Endothelial cell of umbilical vein (primary cell): Measurements from ENCODE around the gene DHX35. TPM values are rescaled to one million over a fixed set of nuclear protein-coding genes. Genes with fewer than 3 reads are reported as not detected.

Source experiments
- BruUV-seq: library from RNA; stranded (reverse); fragments of 400-500 nt; replicated peaks from 2 replicates; lab custom pipeline; 2021; lab: Mats Ljungman, UMichigan
- CTCF ChIA-PET: fragments of 300-600, 350-600 bp; sonication (Branson Sonifier 250); formaldehyde crosslinking; loops from one replicate; lab custom pipeline; 2021; ENCODE audit warnings: antibody characterized with exemption, inconsistent platforms; lab: Charles Lee
- POLR2A ChIA-PET: fragments of 300-600, 350-600 bp; sonication (Branson Sonifier 250); formaldehyde crosslinking; loops from one replicate; lab custom pipeline; 2021; ENCODE audit warnings: antibody characterized with exemption, inconsistent platforms; lab: Charles Lee
- DNase-seq: peaks from one replicate; pipeline ENCODE4 v3.0.0-alpha.2; 2011; ENCODE audit warnings: low read depth, low spot score
- FAIRE-seq: peaks from 2 replicates; lab custom pipeline; 2011; peaks lifted over from hg19 to GRCh38; lab: Jason Lieb, UNC
- H2AFZ ChIP-seq: 2 replicates; pipeline ENCODE4 v1.6.0; 2012; ENCODE audit warnings: low read depth, low read length, control low read depth, inconsistent platforms
- H3K27ac ChIP-seq: 2 replicates; pipeline ENCODE4 v1.5.1; 2011; ENCODE audit warnings: low read depth, mild to moderate bottlenecking, control low read depth, low read length, moderate library complexity; ENCODE audit not compliant: insufficient read depth
- H3K27me3 ChIP-seq, 2 experiments: 2 replicates each; pipeline versions ENCODE4 v1.6.0 to v1.6.1; 2011; ENCODE audit warnings: low read length in 2 of 2, mixed read lengths in 1 of 2; ENCODE audit not compliant: control insufficient read depth in 2 of 2, insufficient read depth in 2 of 2
- H3K36me3 ChIP-seq, 2 experiments: 2 replicates in 1 of 2; 3 replicates in 1 of 2; pipeline ENCODE4 v1.5.1; 2011; ENCODE audit warnings: low read length in 2 of 2, mild to moderate bottlenecking in 1 of 2, moderate library complexity in 1 of 2; ENCODE audit not compliant: control insufficient read depth in 2 of 2, insufficient read depth in 2 of 2; ENCODE audit errors: extremely low read depth in 1 of 2
- H3K4me1 ChIP-seq: 3 replicates; pipeline ENCODE4 v1.5.1; 2011; ENCODE audit warnings: mild to moderate bottlenecking, low read length; ENCODE audit not compliant: control insufficient read depth, insufficient read depth; ENCODE audit errors: extremely low read depth
- H3K4me2 ChIP-seq: 2 replicates; pipeline ENCODE4 v1.6.1; 2011; ENCODE audit warnings: low read length, control low read depth, mixed read lengths; ENCODE audit not compliant: insufficient read depth
- H3K4me3 ChIP-seq, 3 experiments: fragments of 200-600 bp in 1 of 3; sonication (generic), shearing (Covaris generic) in 1 of 3; replicated peaks in 1 of 3; 2 replicates each; pipeline ENCODE4 v1.5.1; 2011 to 2016; ENCODE audit warnings: control low read depth in 3 of 3, low read length in 3 of 3, mild to moderate bottlenecking in 2 of 3, inconsistent platforms in 1 of 3, low read depth in 1 of 3, moderate library complexity in 1 of 3; ENCODE audit not compliant: insufficient read depth in 1 of 3
- H3K79me2 ChIP-seq: 2 replicates; pipeline ENCODE4 v1.6.0; 2012; ENCODE audit warnings: low read length, inconsistent platforms; ENCODE audit not compliant: control insufficient read depth, insufficient read depth
- H3K9ac ChIP-seq: replicated peaks from 2 replicates; pipeline ENCODE3; 2011; ENCODE audit warnings: low read length, control low read depth; ENCODE audit not compliant: insufficient read depth; ENCODE audit errors: extremely low read depth
- H3K9me1 ChIP-seq: replicated peaks from 3 replicates; pipeline ENCODE4 v1.6.0; 2011; ENCODE audit warnings: mild to moderate bottlenecking, low read length; ENCODE audit not compliant: control insufficient read depth, insufficient read depth; ENCODE audit errors: extremely low read depth
- H3K9me3 ChIP-seq: replicated peaks from 2 replicates; pipeline ENCODE4 v1.5.1; 2012; ENCODE audit warnings: low read length, inconsistent platforms; ENCODE audit not compliant: control insufficient read depth, insufficient read depth
- H4K20me1 ChIP-seq: replicated peaks from 2 replicates; pipeline ENCODE3; 2011; ENCODE audit warnings: mild to moderate bottlenecking, low read length; ENCODE audit not compliant: control insufficient read depth, insufficient read depth; ENCODE audit errors: extremely low read depth
- CTCF ChIP-seq, 2 donors: IDR thresholded peaks; 1 replicate in 1 of 2; 2 replicates in 1 of 2; pipeline ENCODE4 v1.5.1; 2011; ENCODE audit warnings: low read length in 2 of 2, mild to moderate bottlenecking in 2 of 2, moderate library complexity in 2 of 2, control low read depth in 1 of 2, inconsistent platforms in 1 of 2, low read depth in 1 of 2; ENCODE audit not compliant: insufficient read depth in 1 of 2; ENCODE audit errors: extremely low read depth in 1 of 2
- EZH2 ChIP-seq: IDR thresholded peaks from 2 replicates; pipeline ENCODE4 v1.6.1; 2012; ENCODE audit warnings: borderline replicate concordance, low read depth, mild to moderate bottlenecking, moderate library complexity, low read length, inconsistent platforms; ENCODE audit not compliant: severe bottlenecking
- FOS ChIP-seq: IDR thresholded peaks from 2 replicates; pipeline ENCODE4 v1.6.1; 2011; ENCODE audit warnings: mild to moderate bottlenecking, low read length, moderate library complexity, borderline replicate concordance; ENCODE audit not compliant: insufficient read depth
- GATA2 ChIP-seq: IDR thresholded peaks from 2 replicates; pipeline ENCODE4 v1.7.0; 2011; ENCODE audit warnings: low read depth, mild to moderate bottlenecking, moderate library complexity, mixed read lengths, low read length; ENCODE audit not compliant: insufficient read length, insufficient read depth
- JUN ChIP-seq: IDR thresholded peaks from 2 replicates; pipeline ENCODE4 v1.6.1; 2011; ENCODE audit warnings: borderline replicate concordance, low read depth; ENCODE audit not compliant: insufficient read length, insufficient read depth
- MAX ChIP-seq: IDR thresholded peaks from 2 replicates; pipeline ENCODE4 v1.6.1; 2011; ENCODE audit not compliant: insufficient read depth, insufficient read length
- MYC ChIP-seq: IDR thresholded peaks from one replicate; pipeline ENCODE4 v1.6.1; 2011; ENCODE audit warnings: mild to moderate bottlenecking, low read depth, low read length
- POLR2A ChIP-seq: IDR thresholded peaks from 2 replicates; pipeline ENCODE4 v1.6.1; 2012; ENCODE audit warnings: low read depth, mild to moderate bottlenecking, control low read depth, low read length
- POLR2AphosphoS5 ChIP-seq: IDR thresholded peaks from 2 replicates; pipeline ENCODE4 v1.6.1; 2012; ENCODE audit warnings: low read depth, mild to moderate bottlenecking, control low read depth, low read length, moderate library complexity; ENCODE audit not compliant: insufficient read depth
- dilution Hi-C: fragments of 300-500 bp; cut with MboI; formaldehyde crosslinking; loops from one replicate; pipeline ENCODE4 v1.15.0; 2019; ENCODE audit warnings: low sequenced_read_pairs; ENCODE audit not compliant: extremely low pct_ligation_motif_present
- intact Hi-C: fragments of 100-400 bp; cut with micrococcal nuclease; formaldehyde crosslinking; loops from one replicate; pipeline ENCODE4 v1.10.0; 2022
- polyA plus RNA-seq, 4 experiments: library from polyadenylated mRNA; depleted of rRNA in 3 of 4; stranded (reverse) in 3 of 4; unstranded in 1 of 4; fragments of >200 nt; gene quantifications; 2 replicates each; pipeline versions ENCODE4 v1.2.1 to v1.2.3, GENCODE V29; 2011 to 2012; ENCODE audit warnings: missing spikeins in 1 of 4
- total RNA-seq: library from RNA; stranded (reverse); gene quantifications from 2 replicates; pipeline ENCODE4 v1.2.3, GENCODE V29; 2021

DHX35 gene
- total and polyA plus RNA-seq, 2 donors (not counting 3 experiments of a cell fraction or from before 2014, with no cell fraction given) = 10.0 to 13.0 TPM

GRCh38 chr20:38999965-39000910, 38.1 kb downstream of the DHX35 start:
- H3K27ac ChIP-seq = no peak overlapping the region
- no peaks in the 10 kb centered on the region for H4K20me1 ChIP-seq
- TF ChIP-seq GATA2 = no peak
- no peak for TF ChIP-seq MYC
- TF ChIP-seq MAX = no peak
- no peak for TF ChIP-seq EZH2
- no peak for TF ChIP-seq POLR2A
- TF ChIP-seq JUN = no peak
- TF ChIP-seq FOS = no peak
- TF ChIP-seq POLR2AphosphoS5 = no peak
- TF ChIP-seq CTCF (IDR thresholded peaks at IDR 0.05; ENCODE audit: extremely low read depth in 1 of 2, insufficient read depth in 1 of 2, low read depth in 1 of 2, low read length in 2 of 2) = no peak
- peaks cover 7 to 14% of the 10 kb centered on the region in 2 experiments for H3K36me3 ChIP-seq
- H3K9ac ChIP-seq = no peak overlapping the region
- no peak overlapping the region for H3K4me3 ChIP-seq
- DNase-seq (no peak), FAIRE-seq (no peak)
- H2AFZ ChIP-seq = no peak overlapping the region
- CTCF ChIA-PET = interaction anchor here (0.9 to 2.2 kb wide), 6 partner anchors 9 to 74 kb away, joined by 3 to 6 read pairs (median 4); partner anchors contain the start of gene FAM83D
- no peaks in the 10 kb centered on the region for H3K4me1 ChIP-seq
- H3K9me3 ChIP-seq = no peaks in the 10 kb centered on the region
- H3K9me1 ChIP-seq = no peaks in the 10 kb centered on the region
- dilution Hi-C loops (no loop called here), intact Hi-C loops (no loop called here)
- H3K27me3 ChIP-seq = no peaks in the 10 kb centered on the region
- POLR2A ChIA-PET = no interaction called here
- H3K79me2 ChIP-seq = no peaks in the 10 kb centered on the region
- no peak overlapping the region for H3K4me2 ChIP-seq
- no TSS peak for BruUV-seq
